Prostate gland (tissue), 2 donors: Measurements from ENCODE around the gene MYO15B. TPM values are rescaled to one million over a fixed set of nuclear protein-coding genes. Genes with fewer than 3 reads are reported as not detected.

Experiments
- DNase-seq: peaks from one replicate; pipeline ENCODE4 v3.0.0-alpha.2; 2019; ENCODE audit warnings: low spot score
- H3K27ac ChIP-seq, 2 donors: fragments of 200-600 bp; sonication (generic); 2 replicates each; pipeline ENCODE4 v1.5.1; 2017 to 2019
- H3K27me3 ChIP-seq: fragments of 200-600 bp; sonication (generic); replicated peaks from 2 replicates; pipeline ENCODE4 v1.5.1; 2019; ENCODE audit not compliant: insufficient read depth
- H3K36me3 ChIP-seq, 2 donors: fragments of 200-600 bp; sonication (generic); 1 replicate in 1 of 2; 2 replicates in 1 of 2; pipeline versions ENCODE4 v1.5.1 to v1.8.1; 2017 to 2019
- H3K4me1 ChIP-seq: fragments of 200-600 bp; sonication (generic); replicated peaks from 2 replicates; pipeline ENCODE4 v1.5.1; 2019
- H3K4me3 ChIP-seq, 2 donors: fragments of 200-600 bp; sonication (generic); 2 replicates each; pipeline ENCODE4 v1.5.1; 2017 to 2019
- H3K9me3 ChIP-seq: fragments of 200-600 bp; sonication (generic); 2 replicates; pipeline ENCODE4 v1.5.1; 2017
- POLR2A ChIP-seq: fragments of 450-650 bp; IDR thresholded peaks from one replicate; pipeline ENCODE4 v1.6.1; 2016; ENCODE audit warnings: antibody characterized with exemption, mild to moderate bottlenecking
- POLR2AphosphoS5 ChIP-seq: sonication (generic); formaldehyde crosslinking; IDR thresholded peaks from one replicate; pipeline ENCODE4 v1.6.1; 2017; ENCODE audit warnings: antibody characterized with exemption
- WGBS: methylation state at CpG from one replicate; pipeline ENCODE4 v1.1.5; 2018; 5-methylcytosine and 5-hydroxymethylcytosine counted together
- intact Hi-C: fragments of 100-400 bp; cut with DNase I; formaldehyde crosslinking; loops from one replicate; pipeline ENCODE4 v1.14.2; 2022
- total RNA-seq, 2 donors: library from RNA; depleted of rRNA; stranded (reverse); fragments of >200 nt; gene quantifications; one replicate each; pipeline ENCODE4 v1.1.0, GENCODE V29; 2016
- TF ChIP-seq, protein P1 (sequence below), 4 experiments: fragments of 200-600 bp in 2 of 4; fragments of 450-650 bp in 2 of 4; sonication (generic) in 2 of 4; IDR thresholded peaks; 1 replicate in 3 of 4; 2 replicates in 1 of 4; pipeline ENCODE4 v1.5.1; 2016 to 2019; ENCODE audit warnings: antibody characterized with exemption in 4 of 4, mild to moderate bottlenecking in 2 of 4, moderate library complexity in 2 of 4

Gene MYO15B
- total RNA-seq, 2 donors from 2014 or later = 86.5 to 214 TPM

- Histone ChIP-seq H3K9me3 (no peaks in the 10 kb centered on the region), H3K4me1 (no peaks in the 10 kb centered on the region), H3K36me3 (no peaks in the 10 kb centered on the region), H3K4me3 (no peak overlapping the region), H3K27me3 (no peaks in the 10 kb centered on the region), H3K27ac (no peak overlapping the region)
- intact Hi-C loops = no loop called here
- DNase-seq = no peak
- 92% methylated on average over 31 of the region's 31 CpGs for WGBS
- no peak for TF ChIP-seq POLR2A
- TF ChIP-seq POLR2AphosphoS5 = no peak
- TF ChIP-seq, protein P1, sequence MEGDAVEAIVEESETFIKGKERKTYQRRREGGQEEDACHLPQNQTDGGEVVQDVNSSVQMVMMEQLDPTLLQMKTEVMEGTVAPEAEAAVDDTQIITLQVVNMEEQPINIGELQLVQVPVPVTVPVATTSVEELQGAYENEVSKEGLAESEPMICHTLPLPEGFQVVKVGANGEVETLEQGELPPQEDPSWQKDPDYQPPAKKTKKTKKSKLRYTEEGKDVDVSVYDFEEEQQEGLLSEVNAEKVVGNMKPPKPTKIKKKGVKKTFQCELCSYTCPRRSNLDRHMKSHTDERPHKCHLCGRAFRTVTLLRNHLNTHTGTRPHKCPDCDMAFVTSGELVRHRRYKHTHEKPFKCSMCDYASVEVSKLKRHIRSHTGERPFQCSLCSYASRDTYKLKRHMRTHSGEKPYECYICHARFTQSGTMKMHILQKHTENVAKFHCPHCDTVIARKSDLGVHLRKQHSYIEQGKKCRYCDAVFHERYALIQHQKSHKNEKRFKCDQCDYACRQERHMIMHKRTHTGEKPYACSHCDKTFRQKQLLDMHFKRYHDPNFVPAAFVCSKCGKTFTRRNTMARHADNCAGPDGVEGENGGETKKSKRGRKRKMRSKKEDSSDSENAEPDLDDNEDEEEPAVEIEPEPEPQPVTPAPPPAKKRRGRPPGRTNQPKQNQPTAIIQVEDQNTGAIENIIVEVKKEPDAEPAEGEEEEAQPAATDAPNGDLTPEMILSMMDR (IDR thresholded peaks at IDR 0.05) = no peak
Measured at GRCh38 chr17:75568412-75569255, 19.0 kb upstream of the MYO15B start.

DNA sequence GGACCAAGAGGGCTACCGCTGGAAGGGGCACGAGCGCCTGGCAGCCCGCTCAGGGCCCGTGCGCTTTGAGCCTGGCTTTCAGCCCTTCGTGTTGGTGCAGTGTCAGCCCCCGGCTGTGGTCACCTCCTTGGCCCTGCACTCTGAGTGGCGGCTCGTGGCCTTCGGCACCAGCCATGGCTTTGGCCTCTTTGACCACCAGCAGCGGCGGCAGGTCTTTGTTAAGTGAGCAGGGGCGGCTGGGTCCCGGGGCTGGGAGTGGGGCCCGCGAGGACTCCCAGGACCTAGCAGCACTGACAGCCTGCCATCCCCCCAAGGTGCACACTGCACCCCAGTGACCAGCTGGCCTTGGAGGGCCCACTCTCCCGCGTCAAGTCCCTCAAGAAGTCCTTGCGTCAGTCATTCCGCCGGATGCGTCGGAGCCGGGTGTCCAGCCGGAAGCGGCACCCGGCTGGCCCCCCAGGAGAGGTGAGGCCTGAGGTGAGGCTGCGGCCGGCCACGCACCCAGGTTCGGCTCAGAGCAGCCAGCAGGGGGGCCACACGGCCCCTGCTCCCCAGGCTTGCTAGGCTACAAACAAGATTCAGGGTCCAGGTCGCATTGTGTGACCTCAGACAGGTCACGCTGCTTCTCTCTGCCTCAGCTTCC, 17.4 kb upstream of the MYO15B start:
- no peak overlapping the region for H3K27ac ChIP-seq
- WGBS = 93% methylated on average over 35 of the region's 35 CpGs
- no peak overlapping the region for H3K4me3 ChIP-seq
- H3K27me3 ChIP-seq = no peaks in the 10 kb centered on the region
- no peaks in the 10 kb centered on the region for H3K4me1 ChIP-seq
- no peak for DNase-seq
- H3K9me3 ChIP-seq = no peaks in the 10 kb centered on the region
- H3K36me3 ChIP-seq = no peaks in the 10 kb centered on the region
- TF ChIP-seq POLR2A (no peak), POLR2AphosphoS5 (no peak)
- TF ChIP-seq, protein P1 (IDR thresholded peaks at IDR 0.05) = no peak
- intact Hi-C loops = no loop called here

DNA sequence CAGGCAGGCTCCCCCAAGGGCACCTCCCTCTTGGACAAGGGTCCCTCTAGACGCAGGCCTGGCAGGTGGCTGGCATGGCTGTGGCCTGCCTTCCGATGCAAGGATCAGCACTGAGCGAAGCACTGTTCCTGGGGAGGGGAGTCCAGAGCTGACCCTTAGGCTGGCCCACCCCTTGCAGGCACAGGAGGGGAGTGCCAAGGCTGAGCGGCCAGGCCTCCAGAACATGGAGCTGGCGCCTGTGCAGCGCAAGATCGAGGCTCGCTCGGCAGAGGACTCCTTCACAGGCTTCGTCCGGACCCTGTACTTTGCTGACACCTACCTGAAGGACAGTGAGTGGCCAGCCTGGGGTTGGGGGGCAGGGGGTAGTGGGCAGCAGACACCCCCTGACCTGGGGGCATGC, 16.8 kb upstream of the MYO15B start:
- H3K27me3 ChIP-seq = no peaks in the 10 kb centered on the region
- no peaks in the 10 kb centered on the region for H3K4me1 ChIP-seq
- no peak overlapping the region for H3K4me3 ChIP-seq
- intact Hi-C loops = no loop called here
- no peak for DNase-seq
- TF ChIP-seq, protein P1 (IDR thresholded peaks at IDR 0.05) = no peak
- no peak for TF ChIP-seq POLR2AphosphoS5
- TF ChIP-seq POLR2A = no peak
- no peak overlapping the region for H3K27ac ChIP-seq
- WGBS = 89% methylated on average over 11 of the region's 11 CpGs
- H3K9me3 ChIP-seq = no peaks in the 10 kb centered on the region
- H3K36me3 ChIP-seq = no peaks in the 10 kb centered on the region

- no peak for DNase-seq
- 85% methylated on average over 15 of the region's 15 CpGs for WGBS
- intact Hi-C loops = no loop called here
Measured at GRCh38 chr17:75571197-75571884, 16.3 kb upstream of the MYO15B start.

More at GRCh38 chr17:75571197-75571884, 16.3 kb upstream of the MYO15B start:
- H3K4me3 ChIP-seq = no peak overlapping the region
- no peak overlapping the region for H3K27ac ChIP-seq
- no peaks in the 10 kb centered on the region for H3K4me1 ChIP-seq
- H3K9me3 ChIP-seq = no peaks in the 10 kb centered on the region
- TF ChIP-seq POLR2A (no peak), POLR2AphosphoS5 (no peak)
- TF ChIP-seq, protein P1 (IDR thresholded peaks at IDR 0.05) = no peak
- H3K36me3 ChIP-seq = no peaks in the 10 kb centered on the region
- H3K27me3 ChIP-seq = no peaks in the 10 kb centered on the region
